H1 (cell line): Measurements from ENCODE around the gene PPIL4.

ENCODE experiments used
- EP300 ChIP-seq, 2 experiments: IDR thresholded peaks; 1 replicate in 1 of 2; 2 replicates in 1 of 2; pipeline ENCODE4 v1.6.1; 2011 to 2012; ENCODE audit warnings: low read depth in 2 of 2, low read length in 2 of 2, mild to moderate bottlenecking in 2 of 2, borderline replicate concordance in 1 of 2, inconsistent platforms in 1 of 2, moderate library complexity in 1 of 2
- POLR2AphosphoS5 ChIP-seq: IDR thresholded peaks from 2 replicates; pipeline ENCODE4 v1.6.1; 2011; ENCODE audit warnings: low read depth, low read length
- RAD21 ChIP-seq, 2 experiments: IDR thresholded peaks in 1 of 2; conservative IDR thresholded peaks in 1 of 2; 2 replicates each; pipeline ENCODE4 v1.6.1; 2011; ENCODE audit warnings: low read depth in 2 of 2, low read length in 2 of 2, improper control_type of control experiment in 1 of 2, inconsistent platforms in 1 of 2, mild to moderate bottlenecking in 1 of 2, moderate library complexity in 1 of 2
- SP1 ChIP-seq: IDR thresholded peaks from 2 replicates; pipeline ENCODE4 v1.6.1; 2011; ENCODE audit warnings: low read depth, low read length
- SRF ChIP-seq: IDR thresholded peaks from 2 replicates; pipeline ENCODE4 v1.6.1; 2011; ENCODE audit warnings: mild to moderate bottlenecking, low read depth, low read length, moderate library complexity
- TF ChIP-seq, protein P1 (sequence below): IDR thresholded peaks from 2 replicates; pipeline ENCODE4 v1.6.1; 2012; ENCODE audit warnings: low read length, inconsistent platforms
- TF ChIP-seq, protein P2 (sequence below), 3 experiments: IDR thresholded peaks; 1 replicate in 2 of 3; 2 replicates in 1 of 3; pipeline versions ENCODE4 v1.5.1 to v1.6.1; 2011; ENCODE audit warnings: low read length in 3 of 3, mild to moderate bottlenecking in 3 of 3, inconsistent platforms in 2 of 3, low read depth in 1 of 3, moderate library complexity in 1 of 3; ENCODE audit not compliant: insufficient read depth in 1 of 3; ENCODE audit errors: control extremely low read depth in 1 of 3

DNA sequence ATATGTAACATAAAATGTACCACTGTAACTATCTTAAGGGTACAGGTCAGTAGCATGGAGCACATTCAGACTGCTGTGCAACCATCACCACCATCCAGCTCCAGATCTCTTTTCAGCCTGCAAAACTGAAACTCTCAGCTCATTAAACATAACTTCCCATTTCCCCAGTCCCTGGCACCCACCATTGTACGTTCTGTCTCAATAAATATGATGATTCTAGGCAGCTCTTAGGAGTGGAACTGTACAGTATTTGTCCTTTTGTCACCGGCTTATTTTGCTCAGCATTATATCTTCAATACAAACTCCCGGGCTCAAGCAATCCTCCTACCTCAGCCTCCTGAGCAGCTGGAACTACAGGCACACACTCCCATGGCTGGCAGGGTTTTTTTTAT is 62.5 kb downstream of the PPIL4 start:
- TF ChIP-seq, protein P1, sequence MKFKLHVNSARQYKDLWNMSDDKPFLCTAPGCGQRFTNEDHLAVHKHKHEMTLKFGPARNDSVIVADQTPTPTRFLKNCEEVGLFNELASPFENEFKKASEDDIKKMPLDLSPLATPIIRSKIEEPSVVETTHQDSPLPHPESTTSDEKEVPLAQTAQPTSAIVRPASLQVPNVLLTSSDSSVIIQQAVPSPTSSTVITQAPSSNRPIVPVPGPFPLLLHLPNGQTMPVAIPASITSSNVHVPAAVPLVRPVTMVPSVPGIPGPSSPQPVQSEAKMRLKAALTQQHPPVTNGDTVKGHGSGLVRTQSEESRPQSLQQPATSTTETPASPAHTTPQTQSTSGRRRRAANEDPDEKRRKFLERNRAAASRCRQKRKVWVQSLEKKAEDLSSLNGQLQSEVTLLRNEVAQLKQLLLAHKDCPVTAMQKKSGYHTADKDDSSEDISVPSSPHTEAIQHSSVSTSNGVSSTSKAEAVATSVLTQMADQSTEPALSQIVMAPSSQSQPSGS, result no peak
- TF ChIP-seq SP1, result no peak
- TF ChIP-seq, protein P2, sequence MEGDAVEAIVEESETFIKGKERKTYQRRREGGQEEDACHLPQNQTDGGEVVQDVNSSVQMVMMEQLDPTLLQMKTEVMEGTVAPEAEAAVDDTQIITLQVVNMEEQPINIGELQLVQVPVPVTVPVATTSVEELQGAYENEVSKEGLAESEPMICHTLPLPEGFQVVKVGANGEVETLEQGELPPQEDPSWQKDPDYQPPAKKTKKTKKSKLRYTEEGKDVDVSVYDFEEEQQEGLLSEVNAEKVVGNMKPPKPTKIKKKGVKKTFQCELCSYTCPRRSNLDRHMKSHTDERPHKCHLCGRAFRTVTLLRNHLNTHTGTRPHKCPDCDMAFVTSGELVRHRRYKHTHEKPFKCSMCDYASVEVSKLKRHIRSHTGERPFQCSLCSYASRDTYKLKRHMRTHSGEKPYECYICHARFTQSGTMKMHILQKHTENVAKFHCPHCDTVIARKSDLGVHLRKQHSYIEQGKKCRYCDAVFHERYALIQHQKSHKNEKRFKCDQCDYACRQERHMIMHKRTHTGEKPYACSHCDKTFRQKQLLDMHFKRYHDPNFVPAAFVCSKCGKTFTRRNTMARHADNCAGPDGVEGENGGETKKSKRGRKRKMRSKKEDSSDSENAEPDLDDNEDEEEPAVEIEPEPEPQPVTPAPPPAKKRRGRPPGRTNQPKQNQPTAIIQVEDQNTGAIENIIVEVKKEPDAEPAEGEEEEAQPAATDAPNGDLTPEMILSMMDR (IDR thresholded peaks at IDR 0.05; ENCODE audit: control extremely low read depth in 1 of 3, insufficient read depth in 1 of 3, low read depth in 1 of 3, low read length in 3 of 3), result no peak
- no peak for TF ChIP-seq EP300 (IDR thresholded peaks at IDR 0.05; ENCODE audit: borderline replicate concordance in 1 of 2, low read depth in 2 of 2, low read length in 2 of 2)
- TF ChIP-seq RAD21 (IDR thresholded peaks at IDR 0.05 in 1 of 2, conservative IDR thresholded peaks at IDR 0.05 in 1 of 2; ENCODE audit: low read depth in 2 of 2, low read length in 2 of 2), result no peak
- TF ChIP-seq SRF, result no peak
- TF ChIP-seq POLR2AphosphoS5, result no peak
